ENCODE measurements around the gene DYNC2LI1. TPM values are rescaled to one million over a fixed set of nuclear protein-coding genes. Genes with fewer than 3 reads are reported as not detected.

Gene DYNC2LI1
- polyA plus RNA-seq, 2 of the 4 experiments (the other 2 are of a cell fraction): 22.2 to 44.3 TPM

GRCh38 chr2:43855292-43855691 is 81.5 kb downstream of the DYNC2LI1 start:
- DNase-seq (ENCODE audit: low read depth in 1 of 2, low spot score in 1 of 2) (no peak), ATAC-seq (no peak), FAIRE-seq (no peak)
- no peak for TF ChIP-seq ELK1 (IDR thresholded peaks at IDR 0.05; ENCODE audit: low read depth, low read length)
- Histone ChIP-seq H3K27ac (no peak overlapping the region), H3K4me2 (no peak overlapping the region), H3K4me3 (no peak overlapping the region), H3K9me3 (no peaks in the 10 kb centered on the region), H3K4me1 (no peaks in the 10 kb centered on the region)
- WGBS (ENCODE audit: missing lambda C conversion rate): 0% methylated on average over 2 of the region's 2 CpGs
- CTCF ChIA-PET: no interaction called here
- POLR2A ChIA-PET: no interaction called here

Small RNAs within 50 kb of the gene (small RNA-seq; reads per million reads assigned to genes)
- 0 reads per million in 6 experiments for gene RN7SKP66

Other genes with a start within 250 kb of the DYNC2LI1 start
- gene THADA, start 178.0 kb upstream of the DYNC2LI1 start, polyA plus RNA-seq (2011; rRNA removed): 37.9 and 51.8 TPM in 2 replicates
- 21.8 to 24.2 TPM (median 23.5 TPM) in 3 replicates for gene THADA, start 178.0 kb upstream of the DYNC2LI1 start, polyA plus RNA-seq (2017; fragmentation: RNase III; extraction: RNeasy Plus Mini Kit Qiagen cat#74134 plus additional on column Dnase treatment)
- gene PLEKHH2, start 136.8 kb upstream of the DYNC2LI1 start, polyA plus RNA-seq (2011; rRNA removed): 14.9 and 15.3 TPM in 2 replicates
- gene PLEKHH2, start 136.8 kb upstream of the DYNC2LI1 start, polyA plus RNA-seq (2017; fragmentation: RNase III; extraction: RNeasy Plus Mini Kit Qiagen cat#74134 plus additional on column Dnase treatment): 0.68 to 0.92 TPM (median 0.90 TPM) in 3 replicates
- gene C1GALT1C1L, start 97.6 kb upstream of the DYNC2LI1 start, polyA plus RNA-seq (2011; rRNA removed): 5.4 and 5.9 TPM in 2 replicates
- 1.4 to 2.1 TPM (median 2.1 TPM) in 3 replicates for gene C1GALT1C1L, start 97.6 kb upstream of the DYNC2LI1 start, polyA plus RNA-seq (2017; fragmentation: RNase III; extraction: RNeasy Plus Mini Kit Qiagen cat#74134 plus additional on column Dnase treatment)
- not detected in 2 replicates for gene ABCG5, start 64.8 kb downstream of the DYNC2LI1 start, polyA plus RNA-seq (2011; rRNA removed)
- not detected in 3 replicates for gene ABCG5, start 64.8 kb downstream of the DYNC2LI1 start, polyA plus RNA-seq (2017; fragmentation: RNase III; extraction: RNeasy Plus Mini Kit Qiagen cat#74134 plus additional on column Dnase treatment)
- gene ABCG8, start 64.9 kb downstream of the DYNC2LI1 start, polyA plus RNA-seq (2011; rRNA removed): not detected in 2 replicates
- not detected in 3 replicates for gene ABCG8, start 64.9 kb downstream of the DYNC2LI1 start, polyA plus RNA-seq (2017; fragmentation: RNase III; extraction: RNeasy Plus Mini Kit Qiagen cat#74134 plus additional on column Dnase treatment)
- gene LRPPRC, start 221.9 kb downstream of the DYNC2LI1 start, polyA plus RNA-seq (2011; rRNA removed): 185 and 269 TPM in 2 replicates
- 80.8 to 95.9 TPM (median 84.6 TPM) in 3 replicates for gene LRPPRC, start 221.9 kb downstream of the DYNC2LI1 start, polyA plus RNA-seq (2017; fragmentation: RNase III; extraction: RNeasy Plus Mini Kit Qiagen cat#74134 plus additional on column Dnase treatment)

All from A549 (cell line).